ENCODE data around the gene TOM1.
A peak's percentile ranks its signal among the peaks of the same experiment; 100 is the strongest.

The TOM1 gene

DNA sequence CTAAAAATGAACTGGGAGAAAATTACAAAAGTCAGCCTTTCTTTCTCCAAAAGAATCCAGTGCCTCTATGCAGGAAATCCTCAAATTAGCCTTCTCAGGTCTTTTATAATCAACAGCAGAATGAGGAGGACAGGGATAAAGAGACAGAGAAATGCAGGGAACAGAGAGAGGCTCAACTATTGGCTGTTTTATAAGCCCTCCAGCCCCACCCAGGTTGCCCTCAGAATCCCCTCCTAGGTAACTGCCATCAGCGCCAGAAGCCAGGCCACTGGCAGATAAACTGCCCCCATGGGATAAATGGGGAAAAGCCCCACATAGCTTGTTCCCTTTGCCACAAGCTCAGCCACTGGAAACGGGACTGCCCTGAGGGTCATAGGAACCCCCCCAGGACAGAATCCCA is 70.3 kb downstream of the TOM1 start:
- no peak for DNase-seq (ENCODE audit: low read depth)

DNA sequence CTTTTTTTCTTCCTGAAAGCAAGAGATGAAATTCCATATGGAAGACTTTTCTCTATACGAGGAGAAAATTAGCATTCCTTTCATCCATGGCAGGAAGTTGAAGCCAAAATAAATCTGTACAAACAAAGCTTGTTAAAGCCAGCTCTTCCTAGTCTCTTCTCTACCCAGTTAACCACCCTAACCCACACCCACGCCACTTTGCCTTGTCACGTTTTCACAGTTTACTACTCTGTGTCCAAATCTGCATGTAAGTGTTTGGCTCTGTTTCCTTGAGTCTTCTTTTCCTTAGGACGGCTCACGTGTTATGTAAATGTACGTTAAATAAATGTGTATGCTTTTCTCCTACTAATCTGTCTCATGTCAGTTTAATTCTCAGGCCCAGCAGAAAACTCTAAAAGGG is 74.1 kb downstream of the TOM1 start:
- DNase-seq (ENCODE audit: low read depth): no peak

DNA sequence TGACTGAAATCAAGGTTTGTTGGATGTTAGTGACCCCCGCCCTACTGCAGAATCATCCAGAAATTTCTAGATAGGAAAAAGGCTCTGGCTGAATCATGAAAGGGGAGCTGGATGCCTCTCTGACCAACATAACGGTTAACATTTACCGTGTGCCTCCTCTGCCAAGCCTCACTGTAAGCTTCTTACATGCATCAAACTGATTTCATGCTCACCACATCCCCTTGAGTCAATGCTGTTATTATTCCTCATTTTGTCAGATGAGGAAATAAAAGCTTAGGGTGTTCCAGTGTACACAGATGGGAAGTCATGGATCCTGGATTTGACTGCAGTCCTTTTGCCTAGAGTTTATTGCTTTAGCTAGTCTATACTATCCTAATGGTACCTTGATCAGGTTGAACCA is 75.3 kb downstream of the TOM1 start:
- no peak for DNase-seq (ENCODE audit: low read depth)

DNA sequence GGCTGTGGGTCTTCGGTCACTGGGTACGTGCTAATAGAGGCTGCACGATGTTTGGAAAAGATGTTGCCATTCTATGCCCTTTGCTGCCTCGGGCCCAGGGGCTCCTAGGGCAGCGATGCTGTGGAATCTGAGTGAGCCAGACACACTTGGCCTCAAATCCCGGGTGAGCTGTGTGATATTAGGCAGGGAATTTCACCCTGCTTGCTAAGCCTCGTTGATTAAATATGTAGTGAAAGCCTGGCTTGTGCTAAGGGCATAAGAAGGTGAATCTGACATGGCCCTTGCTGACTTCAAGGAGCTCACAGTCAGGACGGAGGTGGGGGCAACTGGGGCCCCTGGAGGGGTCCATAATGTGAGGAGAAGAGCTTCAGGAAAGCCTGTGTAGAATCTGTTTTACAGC is 75.8 kb downstream of the TOM1 start:
- no peak for DNase-seq (ENCODE audit: low read depth)

DNA sequence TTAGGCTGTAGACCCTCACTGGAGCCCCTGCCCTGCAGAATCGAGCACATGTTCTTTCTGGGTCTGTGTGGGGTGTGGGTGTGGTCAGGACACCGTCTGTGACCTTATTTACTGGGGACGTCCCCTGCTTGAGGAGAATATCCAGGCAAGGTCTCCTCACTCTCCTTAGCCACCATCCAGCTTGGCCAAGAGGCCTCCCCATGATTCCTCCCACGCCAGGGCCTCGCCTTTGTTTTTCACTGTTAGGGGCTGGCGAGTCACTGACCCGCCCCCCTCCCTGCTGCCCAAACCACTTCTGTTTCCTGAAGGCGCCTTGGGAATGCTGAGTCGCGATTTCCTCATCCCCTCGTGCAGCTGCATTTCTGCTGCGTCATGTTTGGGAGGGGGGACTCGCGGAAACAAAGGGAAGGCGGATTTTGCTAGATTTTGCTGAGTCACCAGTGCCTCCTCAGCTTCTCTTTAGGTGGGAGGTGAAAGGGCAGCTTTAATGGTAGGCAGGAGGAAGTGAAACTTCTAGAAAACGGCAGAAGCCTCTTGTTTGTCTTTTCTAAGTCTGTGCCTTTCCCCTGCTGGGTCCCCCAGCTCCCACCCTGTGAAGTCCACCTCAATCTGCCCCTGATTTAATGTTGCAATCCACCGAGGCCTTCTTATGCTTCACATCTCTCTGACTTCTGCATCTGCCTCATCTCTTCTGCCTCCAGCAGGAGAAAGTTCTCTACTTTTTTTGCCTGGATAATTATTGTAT is 77.2 kb downstream of the TOM1 start:
- peak; percentile 99 for DNase-seq (ENCODE audit: low read depth)

DNA sequence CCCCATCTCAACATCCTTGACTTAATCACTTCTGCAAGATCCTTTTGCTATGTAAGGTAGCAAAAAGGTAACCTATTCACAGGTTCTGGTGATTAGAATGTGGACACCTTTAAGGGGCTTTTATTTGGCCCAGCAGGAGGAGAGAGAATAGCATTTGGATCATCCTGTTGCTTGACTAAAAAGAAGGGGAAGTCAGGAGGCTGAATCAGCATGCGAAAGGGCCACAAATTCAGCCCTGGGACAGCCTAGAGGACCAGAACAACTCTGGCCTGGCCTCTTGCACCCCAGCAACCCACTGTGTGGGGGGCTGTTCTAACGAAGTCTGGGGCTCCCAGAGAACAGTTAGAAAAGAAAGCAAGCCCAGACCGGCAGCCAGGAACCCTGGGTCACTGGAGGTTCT is 78.0 kb downstream of the TOM1 start:
- no peak for DNase-seq (ENCODE audit: low read depth)

DNA sequence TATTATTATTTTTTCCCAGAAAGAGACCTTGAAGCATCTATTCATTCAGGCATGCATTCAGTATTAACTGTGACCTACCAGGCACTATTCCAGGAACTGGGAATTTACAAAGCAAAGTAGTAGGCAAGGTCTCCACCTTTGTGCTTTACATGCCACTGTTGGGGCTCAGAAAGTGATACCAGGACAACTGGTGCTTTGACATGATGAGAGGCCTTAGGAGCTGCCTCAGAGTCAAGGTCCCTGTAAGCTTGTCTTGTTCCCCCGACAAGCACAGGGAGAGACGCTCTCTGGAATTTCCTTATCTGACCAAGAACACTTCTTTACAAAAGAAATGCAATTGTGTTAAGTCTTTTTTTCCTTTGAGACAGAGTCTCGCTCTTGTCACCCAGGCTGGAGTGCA is 78.9 kb downstream of the TOM1 start:
- no peak for DNase-seq (ENCODE audit: low read depth)

DNA sequence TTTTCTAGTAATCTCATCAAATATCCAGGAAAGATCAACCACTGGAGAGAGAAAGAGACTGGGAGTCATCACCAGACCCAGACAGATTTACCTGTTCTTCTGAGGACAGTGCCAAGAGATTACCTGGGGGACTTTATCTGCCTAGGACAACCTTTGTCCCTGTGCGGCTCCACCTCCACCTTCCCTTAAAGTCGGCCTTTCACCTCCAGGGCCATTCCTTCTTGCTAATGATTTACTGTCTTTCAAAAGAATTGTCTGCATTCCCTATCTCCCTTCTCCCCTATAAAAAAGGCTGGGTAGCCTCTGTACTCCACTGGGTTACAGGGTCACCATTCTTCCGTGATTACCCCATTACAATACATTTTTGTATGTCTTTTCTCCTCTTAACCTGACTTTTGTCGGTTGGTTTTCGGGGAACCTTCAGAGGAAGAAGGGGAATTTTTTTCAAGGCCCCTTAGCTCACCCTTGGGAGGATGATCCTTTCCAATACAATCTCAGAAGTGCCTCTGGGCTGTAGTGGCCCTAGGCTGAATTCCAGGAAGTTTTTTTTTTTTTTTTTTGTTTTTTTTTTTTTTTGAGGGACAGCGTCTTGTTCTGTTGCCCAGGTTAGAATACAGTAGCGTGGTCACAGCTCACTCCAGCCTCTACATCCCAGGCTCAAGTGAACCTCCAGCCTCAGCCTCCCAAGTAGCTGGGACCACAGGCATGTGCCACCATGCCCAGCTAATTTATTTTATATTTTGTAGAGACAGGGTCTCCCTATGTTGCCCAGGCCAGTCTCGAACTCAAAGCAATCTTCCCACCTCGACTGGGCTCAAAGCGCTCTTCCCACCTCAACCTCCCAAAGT is 79.7 kb downstream of the TOM1 start:
- no peak for DNase-seq (ENCODE audit: low read depth)

DNA sequence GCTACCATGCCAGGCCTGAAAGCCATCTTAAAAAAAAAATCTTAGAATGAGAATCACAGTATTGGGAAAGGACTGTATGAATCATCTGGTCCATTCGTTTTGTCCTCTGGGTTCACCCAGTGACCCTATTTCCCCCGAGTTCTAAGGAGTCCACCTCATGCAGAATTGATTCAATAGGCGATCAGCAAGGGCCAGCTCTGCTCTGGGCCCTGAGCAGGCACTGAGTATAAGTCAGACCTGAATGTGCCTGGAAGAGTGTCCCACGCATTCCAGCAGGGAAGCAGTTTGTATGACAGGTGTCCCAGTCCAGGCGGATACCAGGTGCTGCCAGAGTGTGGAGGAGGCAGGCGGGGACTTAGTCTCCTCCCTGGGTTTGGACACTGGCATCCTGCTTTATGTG is 80.3 kb downstream of the TOM1 start:
- DNase-seq (ENCODE audit: low read depth): peak; percentile 50

DNA sequence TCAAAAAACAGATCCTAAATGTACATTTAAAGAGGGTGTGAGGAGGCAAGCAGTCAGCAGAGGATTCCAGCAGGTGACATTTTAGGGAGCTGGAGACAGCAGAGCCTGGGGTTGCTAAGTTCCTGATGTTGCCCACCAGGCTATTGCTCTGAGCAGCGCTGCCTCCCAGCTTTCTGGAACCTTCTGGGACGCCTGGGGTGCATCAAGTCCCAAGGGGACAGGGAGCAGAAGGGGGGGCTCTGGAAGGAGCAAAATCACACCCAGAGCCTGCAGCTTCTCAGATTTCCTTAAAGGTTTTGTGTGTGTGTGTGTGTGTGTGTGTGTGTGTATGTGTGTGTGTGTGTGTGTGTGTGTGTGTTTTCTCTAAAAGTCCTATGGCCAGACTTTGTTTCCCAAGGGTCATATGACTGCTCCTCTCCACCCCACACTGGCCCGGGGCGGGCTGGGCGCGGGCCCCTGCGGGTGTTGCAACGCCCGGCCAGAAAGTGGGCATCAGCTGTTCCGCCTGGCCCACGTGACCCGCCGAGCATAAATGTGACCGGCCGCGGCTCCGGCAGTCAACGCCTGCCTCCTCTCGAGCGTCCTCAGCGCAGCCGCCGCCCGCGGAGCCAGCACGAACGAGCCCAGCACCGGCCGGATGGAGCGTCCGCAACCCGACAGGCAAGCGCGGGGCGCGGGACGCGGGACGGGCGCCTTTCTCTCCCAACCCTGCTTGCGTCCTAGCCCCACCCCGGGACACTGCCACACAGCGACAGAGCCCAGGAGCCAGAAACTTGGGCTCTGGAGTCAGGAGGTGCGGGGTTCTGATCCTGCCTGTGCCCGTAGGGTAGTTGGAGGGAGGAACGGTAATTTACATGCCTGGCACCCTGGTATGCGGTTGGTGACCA is 81.1 kb downstream of the TOM1 start, which contains the start of gene HMOX1:
Gene HMOX1, plus strand, starts transcription at position 560 of the 887 bp plus-strand sequence. Its CDS starts 78 bp downstream, at position 638.
- peak; percentile 90 for DNase-seq (ENCODE audit: low read depth)

DNA sequence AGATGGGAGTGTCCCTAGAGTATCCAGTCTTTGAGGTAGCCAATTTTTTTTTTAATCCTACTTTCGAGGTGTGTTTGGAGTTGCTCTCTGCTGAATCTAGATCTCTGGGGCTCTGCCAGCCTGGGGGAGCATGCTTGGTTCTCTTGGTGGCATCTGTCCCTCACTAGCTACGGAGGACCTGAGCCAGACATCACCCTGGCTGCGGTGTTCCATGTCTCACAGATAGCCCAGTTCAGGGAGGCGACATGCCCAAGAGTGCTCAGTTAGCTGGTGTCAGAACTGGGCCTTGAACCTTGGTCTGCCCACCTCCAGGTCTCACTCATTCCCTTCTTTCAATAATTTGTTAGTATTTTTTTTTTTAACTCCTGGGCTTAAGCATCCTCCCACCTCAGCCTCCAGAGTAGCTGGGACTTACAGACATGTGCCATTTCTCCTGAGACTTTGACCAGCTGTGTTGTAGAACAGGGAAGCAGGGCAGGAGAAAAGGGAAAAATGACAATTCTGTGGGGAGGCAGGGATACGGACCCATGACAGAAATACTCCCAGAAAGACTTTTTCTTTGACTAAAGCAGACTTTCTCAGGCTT is 81.8 kb downstream of the TOM1 start:
- DNase-seq (ENCODE audit: low read depth): no peak

DNA sequence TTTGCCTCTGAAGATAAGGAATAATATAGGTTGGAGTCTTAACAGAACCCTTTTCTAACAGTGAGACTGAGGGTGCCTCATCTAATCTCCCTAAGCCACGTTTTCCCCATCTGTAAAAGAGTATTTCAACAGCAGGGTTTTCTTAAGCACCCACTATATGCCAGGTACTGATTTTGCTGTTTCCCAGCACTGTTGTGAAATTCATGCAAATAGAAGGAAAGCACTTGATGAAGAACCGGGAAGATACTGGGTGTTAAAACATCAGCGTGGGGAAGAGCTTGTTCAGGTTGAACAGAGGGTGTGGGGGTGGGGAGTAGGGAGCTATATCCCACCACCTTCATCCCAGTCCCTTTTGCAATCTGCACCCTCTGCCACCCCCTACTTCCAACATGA is 84.0 kb downstream of the TOM1 start:
- DNase-seq (ENCODE audit: low read depth): no peak

DNA sequence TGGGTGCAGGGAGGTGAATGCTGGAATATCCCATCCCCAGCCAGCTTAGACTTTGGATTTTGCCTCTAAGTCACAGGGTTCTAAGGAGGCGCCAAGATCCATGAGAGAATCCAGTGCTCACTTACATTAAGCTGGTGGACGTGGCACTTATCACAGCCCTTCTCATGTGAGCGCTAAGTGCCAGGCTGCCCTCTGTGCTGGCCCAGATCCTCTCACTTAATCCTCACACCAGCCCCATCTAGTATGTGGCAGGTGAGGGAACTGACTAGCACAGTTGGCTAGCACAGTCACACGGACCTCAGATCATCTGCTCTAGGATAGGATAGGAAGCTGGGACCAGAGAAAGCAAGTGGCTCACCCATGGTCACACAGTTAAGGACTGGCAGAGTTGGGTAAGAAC is 84.8 kb downstream of the TOM1 start:
- DNase-seq (ENCODE audit: low read depth): no peak

DNA sequence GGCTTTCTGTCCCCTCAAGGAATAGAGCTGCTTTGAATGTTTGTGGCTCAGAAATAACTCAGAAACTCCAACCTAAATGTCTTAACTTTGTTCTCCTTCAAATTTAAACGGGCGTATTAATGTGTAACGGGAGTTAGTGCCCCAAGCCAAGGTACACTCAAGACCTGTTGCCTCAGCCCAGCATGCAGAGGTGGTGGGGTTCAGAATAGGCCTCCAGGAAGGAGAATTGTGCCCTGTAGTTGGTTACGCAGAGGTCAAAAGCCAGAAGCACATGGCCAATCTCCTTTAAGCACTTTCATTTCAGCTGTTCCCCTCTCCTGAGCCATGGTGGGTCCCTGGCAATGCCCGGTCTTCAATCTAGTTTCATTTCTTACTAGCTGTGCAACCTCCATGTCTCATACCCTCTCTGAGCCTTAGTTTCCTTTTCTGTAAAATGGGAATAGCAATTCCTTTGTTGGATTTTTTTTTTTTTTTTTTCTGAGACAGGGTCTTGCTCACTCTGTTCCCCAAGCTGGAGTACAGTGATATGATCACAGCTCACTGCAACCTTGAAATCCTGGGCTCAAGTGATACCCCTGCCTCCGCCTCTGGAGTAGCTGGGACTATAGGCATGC is 85.4 kb downstream of the TOM1 start:
- no peak for DNase-seq (ENCODE audit: low read depth)

DNA sequence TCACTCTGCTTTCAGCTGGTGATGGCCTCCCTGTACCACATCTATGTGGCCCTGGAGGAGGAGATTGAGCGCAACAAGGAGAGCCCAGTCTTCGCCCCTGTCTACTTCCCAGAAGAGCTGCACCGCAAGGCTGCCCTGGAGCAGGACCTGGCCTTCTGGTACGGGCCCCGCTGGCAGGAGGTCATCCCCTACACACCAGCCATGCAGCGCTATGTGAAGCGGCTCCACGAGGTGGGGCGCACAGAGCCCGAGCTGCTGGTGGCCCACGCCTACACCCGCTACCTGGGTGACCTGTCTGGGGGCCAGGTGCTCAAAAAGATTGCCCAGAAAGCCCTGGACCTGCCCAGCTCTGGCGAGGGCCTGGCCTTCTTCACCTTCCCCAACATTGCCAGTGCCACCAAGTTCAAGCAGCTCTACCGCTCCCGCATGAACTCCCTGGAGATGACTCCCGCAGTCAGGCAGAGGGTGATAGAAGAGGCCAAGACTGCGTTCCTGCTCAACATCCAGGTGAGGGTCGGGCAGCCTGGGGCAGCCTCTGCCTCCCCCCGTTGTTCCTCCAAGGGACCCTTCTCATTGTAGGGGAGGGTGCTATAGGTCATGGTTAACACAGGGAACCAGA is 87.1 kb downstream of the TOM1 start:
- no peak for DNase-seq (ENCODE audit: low read depth)

DNA sequence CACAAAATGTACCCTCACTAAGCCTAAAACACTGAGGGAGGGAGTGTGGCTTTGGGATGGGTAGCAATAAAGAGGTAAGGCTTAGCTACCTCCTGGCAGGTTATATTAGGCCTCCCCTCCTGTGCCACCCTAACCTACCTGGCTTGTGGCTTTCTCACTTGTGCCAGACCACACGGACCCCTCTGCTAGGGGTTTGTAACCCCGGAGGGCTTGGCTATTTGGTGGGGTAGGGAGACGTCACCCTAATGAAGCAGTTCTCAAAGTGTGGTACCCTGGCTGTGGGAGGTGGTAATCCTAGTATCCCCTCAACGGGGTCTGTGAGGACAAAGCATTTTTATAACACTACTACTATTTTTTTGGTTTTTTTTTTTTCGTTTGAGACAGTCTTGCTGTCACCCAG is 91.2 kb downstream of the TOM1 start:
- no peak for DNase-seq (ENCODE audit: low read depth)

DNA sequence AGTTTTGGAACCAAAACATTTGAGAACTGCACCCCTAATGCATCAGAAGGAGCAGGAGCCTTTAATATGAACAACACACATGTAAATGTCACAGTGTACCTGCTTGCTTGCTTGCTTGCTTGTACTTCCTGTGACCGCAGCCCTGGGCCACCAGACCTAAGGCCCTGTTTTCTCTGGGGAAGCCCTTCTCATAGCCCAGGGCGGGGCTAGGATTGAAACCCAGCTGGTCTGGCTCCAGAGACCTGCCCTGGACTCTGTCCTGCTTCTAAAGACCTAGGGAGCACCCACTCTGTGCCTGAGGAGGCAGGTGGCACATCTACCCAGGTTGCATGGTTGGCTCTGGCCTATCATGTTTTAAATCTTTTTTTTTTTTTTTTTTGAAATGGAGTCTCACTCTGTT is 92.7 kb downstream of the TOM1 start:
- DNase-seq (ENCODE audit: low read depth): no peak

DNA sequence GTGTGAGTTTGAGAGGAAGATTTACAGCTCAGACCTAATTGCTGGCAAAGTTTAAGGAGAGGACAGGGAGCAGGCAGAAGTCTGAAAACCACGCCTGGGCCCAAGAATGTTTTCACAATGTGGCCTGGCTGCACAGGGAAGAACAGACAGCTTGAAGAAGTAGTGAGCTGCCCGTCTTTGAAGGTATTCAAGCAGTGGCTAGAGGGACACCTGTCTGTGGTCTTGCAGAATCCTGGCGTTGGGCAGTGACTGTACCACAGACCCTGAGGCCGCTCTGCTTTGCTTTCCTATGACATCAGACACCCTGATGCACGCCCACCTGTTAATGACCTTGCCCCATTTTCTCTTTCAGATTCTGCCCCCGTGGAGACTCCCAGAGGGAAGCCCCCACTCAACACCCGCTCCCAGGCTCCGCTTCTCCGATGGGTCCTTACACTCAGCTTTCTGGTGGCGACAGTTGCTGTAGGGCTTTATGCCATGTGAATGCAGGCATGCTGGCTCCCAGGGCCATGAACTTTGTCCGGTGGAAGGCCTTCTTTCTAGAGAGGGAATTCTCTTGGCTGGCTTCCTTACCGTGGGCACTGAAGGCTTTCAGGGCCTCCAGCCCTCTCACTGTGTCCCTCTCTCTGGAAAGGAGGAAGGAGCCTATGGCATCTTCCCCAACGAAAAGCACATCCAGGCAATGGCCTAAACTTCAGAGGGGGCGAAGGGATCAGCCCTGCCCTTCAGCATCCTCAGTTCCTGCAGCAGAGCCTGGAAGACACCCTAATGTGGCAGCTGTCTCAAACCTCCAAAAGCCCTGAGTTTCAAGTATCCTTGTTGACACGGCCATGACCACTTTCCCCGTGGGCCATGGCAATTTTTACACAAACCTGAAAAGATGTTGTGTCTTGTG is 93.7 kb downstream of the TOM1 start:
- no peak for DNase-seq (ENCODE audit: low read depth)

DNA sequence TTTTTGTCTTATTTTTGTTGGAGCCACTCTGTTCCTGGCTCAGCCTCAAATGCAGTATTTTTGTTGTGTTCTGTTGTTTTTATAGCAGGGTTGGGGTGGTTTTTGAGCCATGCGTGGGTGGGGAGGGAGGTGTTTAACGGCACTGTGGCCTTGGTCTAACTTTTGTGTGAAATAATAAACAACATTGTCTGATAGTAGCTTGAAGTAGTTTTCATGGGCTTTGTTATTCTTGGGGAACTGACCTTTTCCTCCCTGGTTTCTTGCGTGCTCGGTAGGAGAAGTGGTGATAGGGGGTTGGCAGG is 94.3 kb downstream of the TOM1 start:
- peak; percentile 36 for DNase-seq (ENCODE audit: low read depth)

DNA sequence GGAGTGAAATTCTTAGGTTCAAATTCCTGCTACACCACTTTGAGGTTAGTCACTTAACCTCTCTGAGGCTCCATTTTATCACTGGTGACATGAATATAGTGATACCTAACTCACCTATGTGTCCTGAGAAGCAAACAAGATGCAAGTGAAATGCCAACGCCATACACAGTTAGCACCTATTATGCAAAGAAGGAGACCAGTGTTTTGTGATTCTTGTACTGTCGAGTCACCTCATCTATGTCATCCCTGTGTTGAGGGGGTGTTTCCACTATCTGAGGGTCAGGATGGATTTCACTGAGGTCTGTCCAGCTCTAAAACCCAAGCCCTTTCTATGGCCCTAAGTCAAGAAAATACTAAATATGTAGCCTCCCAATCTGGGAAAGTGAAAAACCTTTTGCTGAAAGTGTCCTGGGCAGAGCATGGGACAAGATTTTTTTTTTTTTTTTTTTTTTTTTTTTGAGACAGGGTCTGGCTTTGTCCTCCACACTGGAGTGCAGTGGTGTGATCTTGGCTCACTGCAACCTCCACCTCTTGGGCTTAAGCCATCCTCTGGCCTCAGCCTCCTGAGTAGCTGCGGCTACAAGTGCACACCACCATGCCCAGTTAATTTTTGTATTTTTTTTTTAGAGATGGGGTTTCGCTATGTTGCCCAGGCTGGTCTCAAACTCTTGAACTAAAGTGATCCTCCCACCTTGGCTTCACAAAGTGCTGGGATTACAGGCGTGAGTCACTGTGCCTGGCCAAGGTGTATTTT is 95.3 kb downstream of the TOM1 start:
- DNase-seq (ENCODE audit: low read depth): no peak
